ENCODE data around the gene TLK2.

DNA sequence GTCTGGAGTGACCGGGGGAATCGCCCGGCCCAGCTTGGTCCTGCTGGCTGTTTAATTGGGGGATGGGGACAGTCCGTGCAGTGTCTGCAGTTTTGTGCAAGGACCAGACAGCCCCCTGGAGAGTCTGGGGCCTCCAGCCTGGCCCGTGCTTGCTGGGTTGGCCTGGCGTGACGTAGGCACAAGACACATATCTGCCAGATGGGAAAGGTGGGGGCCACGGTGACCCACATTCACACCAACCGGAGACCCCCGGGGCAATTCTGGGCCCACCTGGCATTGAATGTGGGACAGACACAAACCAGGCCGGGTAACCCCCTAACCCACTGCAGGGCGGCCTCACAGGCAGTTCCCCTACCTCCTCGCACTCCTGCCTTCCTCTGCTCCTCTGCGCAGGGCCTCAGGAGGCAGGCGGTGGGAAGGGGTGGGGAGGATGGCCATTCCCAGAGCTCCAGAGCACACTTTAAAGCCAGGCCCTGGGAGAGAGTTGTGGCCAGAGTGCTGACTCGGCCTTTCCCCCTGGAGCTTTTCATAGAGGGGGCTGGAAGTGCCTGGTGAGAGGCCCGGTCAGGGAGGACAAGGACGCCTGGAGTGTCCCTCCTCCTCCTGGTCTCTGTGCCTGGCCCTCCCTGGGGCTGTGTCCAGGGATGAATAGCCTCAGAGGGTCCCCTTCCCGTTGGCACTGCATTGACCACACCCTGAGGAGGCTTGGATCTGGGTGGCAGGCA lies 150.4 kb downstream of the TLK2 start:
- TF ChIP-seq POLR2A (IDR thresholded peaks at IDR 0.05; ENCODE audit: extremely low read depth, insufficient read length) = no peak
- TF ChIP-seq, protein P1, sequence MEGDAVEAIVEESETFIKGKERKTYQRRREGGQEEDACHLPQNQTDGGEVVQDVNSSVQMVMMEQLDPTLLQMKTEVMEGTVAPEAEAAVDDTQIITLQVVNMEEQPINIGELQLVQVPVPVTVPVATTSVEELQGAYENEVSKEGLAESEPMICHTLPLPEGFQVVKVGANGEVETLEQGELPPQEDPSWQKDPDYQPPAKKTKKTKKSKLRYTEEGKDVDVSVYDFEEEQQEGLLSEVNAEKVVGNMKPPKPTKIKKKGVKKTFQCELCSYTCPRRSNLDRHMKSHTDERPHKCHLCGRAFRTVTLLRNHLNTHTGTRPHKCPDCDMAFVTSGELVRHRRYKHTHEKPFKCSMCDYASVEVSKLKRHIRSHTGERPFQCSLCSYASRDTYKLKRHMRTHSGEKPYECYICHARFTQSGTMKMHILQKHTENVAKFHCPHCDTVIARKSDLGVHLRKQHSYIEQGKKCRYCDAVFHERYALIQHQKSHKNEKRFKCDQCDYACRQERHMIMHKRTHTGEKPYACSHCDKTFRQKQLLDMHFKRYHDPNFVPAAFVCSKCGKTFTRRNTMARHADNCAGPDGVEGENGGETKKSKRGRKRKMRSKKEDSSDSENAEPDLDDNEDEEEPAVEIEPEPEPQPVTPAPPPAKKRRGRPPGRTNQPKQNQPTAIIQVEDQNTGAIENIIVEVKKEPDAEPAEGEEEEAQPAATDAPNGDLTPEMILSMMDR (IDR thresholded peaks at IDR 0.05; ENCODE audit: low read depth, low read length) = no peak
- TF ChIP-seq, protein P2, sequence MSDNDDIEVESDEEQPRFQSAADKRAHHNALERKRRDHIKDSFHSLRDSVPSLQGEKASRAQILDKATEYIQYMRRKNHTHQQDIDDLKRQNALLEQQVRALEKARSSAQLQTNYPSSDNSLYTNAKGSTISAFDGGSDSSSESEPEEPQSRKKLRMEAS (IDR thresholded peaks at IDR 0.05; ENCODE audit: low read depth, low read length) = no peak

Measured in NB4 (cell line).